Neural cell (in vitro differentiated cells): ENCODE measurements around the gene HNRNPH2. TPM values are rescaled to one million over a fixed set of nuclear protein-coding genes. Genes with fewer than 3 reads are reported as not detected.

Experiments used
- H2AFZ ChIP-seq: fragments of 200-600, 300-800 bp; sonication (generic), shearing (Covaris generic); 2 replicates; pipeline ENCODE4 v1.6.0; 2014; ENCODE audit warnings: low read depth, mild to moderate bottlenecking, antibody characterized with exemption, low read length, moderate library complexity
- H3F3A ChIP-seq: fragments of 200-600 bp; shearing (Covaris generic); 2 replicates; pipeline ENCODE4 v1.6.1; 2016; ENCODE audit warnings: mild to moderate bottlenecking, moderate library complexity, mixed read lengths, antibody characterized with exemption, low read length; ENCODE audit not compliant: insufficient read depth, poor library complexity, severe bottlenecking
- H3K27ac ChIP-seq: fragments of 200-600, 300-800 bp; sonication (generic), shearing (Covaris generic); 2 replicates; pipeline ENCODE4 v1.5.1; 2014; ENCODE audit warnings: mild to moderate bottlenecking, low read length, moderate library complexity
- H3K27me3 ChIP-seq: fragments of 300-800, 200-600 bp; sonication (generic), shearing (Covaris generic); 2 replicates; pipeline ENCODE4 v1.6.0; 2014; ENCODE audit warnings: mild to moderate bottlenecking, low read depth, low read length, moderate library complexity; ENCODE audit not compliant: insufficient read depth
- H3K36me3 ChIP-seq: fragments of 300-800, 200-600 bp; sonication (generic), shearing (Covaris generic); 2 replicates; pipeline ENCODE4 v1.5.1; 2014; ENCODE audit warnings: mild to moderate bottlenecking, antibody characterized with exemption, low read length, moderate library complexity; ENCODE audit not compliant: insufficient read depth
- H3K4me2 ChIP-seq: fragments of 300-800, 200-600 bp; sonication (generic), shearing (Covaris generic); 2 replicates; pipeline ENCODE4 v1.6.0; 2014; ENCODE audit warnings: mild to moderate bottlenecking, low read length
- H3K4me3 ChIP-seq: fragments of 300-800, 200-600 bp; sonication (generic), shearing (Covaris generic); 2 replicates; pipeline ENCODE4 v1.5.1; 2014; ENCODE audit warnings: mild to moderate bottlenecking, low read length, moderate library complexity
- H3K79me2 ChIP-seq: fragments of 200-600 bp; shearing (Covaris generic); replicated peaks from 2 replicates; pipeline ENCODE4 v1.6.0; 2014; ENCODE audit warnings: mild to moderate bottlenecking, low read length, moderate library complexity; ENCODE audit not compliant: insufficient read depth
- H3K9ac ChIP-seq: fragments of 300-800, 200-600 bp; sonication (generic), shearing (Covaris generic); 2 replicates; pipeline ENCODE4 v1.6.1; 2016; ENCODE audit warnings: mild to moderate bottlenecking, low read length, mixed read lengths
- H3K9me2 ChIP-seq: fragments of 200-600 bp; shearing (Covaris generic); 2 replicates; pipeline ENCODE4 v1.6.1; 2016; ENCODE audit warnings: mild to moderate bottlenecking, low read length, mixed read lengths; ENCODE audit not compliant: insufficient read depth
- H3K9me3 ChIP-seq: fragments of 200-600, 300-800 bp; sonication (generic), shearing (Covaris generic); 2 replicates; pipeline ENCODE4 v1.6.1; 2016; ENCODE audit warnings: mild to moderate bottlenecking, mixed run types, low read length, moderate library complexity, mixed read lengths
- H4K20me1 ChIP-seq: fragments of 200-600 bp; shearing (Covaris generic); 2 replicates; pipeline ENCODE4 v1.6.1; 2016; ENCODE audit warnings: mild to moderate bottlenecking, mixed run types; ENCODE audit not compliant: insufficient read depth
- EP300 ChIP-seq: fragments of 450-650 bp; conservative IDR thresholded peaks from 2 replicates; pipeline ENCODE4 v1.6.1; 2014; ENCODE audit warnings: antibody characterized with exemption, mild to moderate bottlenecking, moderate library complexity; ENCODE audit not compliant: poor library complexity, severe bottlenecking
- EZH2 ChIP-seq: fragments of 200-600, 300-800 bp; shearing (Covaris generic), sonication (generic); IDR thresholded peaks from 2 replicates; pipeline ENCODE4 v1.6.1; 2014; ENCODE audit warnings: antibody characterized with exemption, low read length, borderline replicate concordance, mild to moderate bottlenecking; ENCODE audit not compliant: insufficient read depth, poor library complexity, severe bottlenecking
- MXI1 ChIP-seq: fragments of 450-650 bp; conservative IDR thresholded peaks from 2 replicates; pipeline ENCODE4 v1.6.1; 2014; ENCODE audit warnings: antibody characterized with exemption, mild to moderate bottlenecking; ENCODE audit not compliant: poor library complexity, severe bottlenecking
- POLR2AphosphoS5 ChIP-seq: IDR thresholded peaks from 2 replicates; pipeline ENCODE4 v1.6.1; 2012
- RAD21 ChIP-seq: fragments of 450-650 bp; conservative IDR thresholded peaks from 2 replicates; pipeline ENCODE4 v1.6.1; 2014; ENCODE audit warnings: antibody characterized with exemption, mild to moderate bottlenecking, moderate library complexity
- SMC3 ChIP-seq: fragments of 450-650 bp; conservative IDR thresholded peaks from 2 replicates; pipeline ENCODE4 v1.6.1; 2014; ENCODE audit warnings: antibody characterized with exemption, mild to moderate bottlenecking, moderate library complexity; ENCODE audit not compliant: poor library complexity
- TAF1 ChIP-seq: IDR thresholded peaks from 2 replicates; pipeline ENCODE4 v1.6.1; 2012; ENCODE audit warnings: low read depth
- polyA plus RNA-seq: library from polyadenylated mRNA; depleted of rRNA; stranded (reverse); fragments of >200 nt; gene quantifications from 2 replicates; pipeline ENCODE4 v1.2.3, GENCODE V29; 2014
- TF ChIP-seq, protein P1 (sequence below): fragments of 450-650 bp; IDR thresholded peaks from 2 replicates; pipeline ENCODE4 v1.5.1; 2014; ENCODE audit warnings: antibody characterized with exemption, mild to moderate bottlenecking, moderate library complexity; ENCODE audit not compliant: poor library complexity, severe bottlenecking
- TF ChIP-seq, protein P2 (sequence below): IDR thresholded peaks from 2 replicates; pipeline ENCODE4 v1.6.1; 2012; ENCODE audit warnings: borderline replicate concordance

The HNRNPH2 gene
- polyA plus RNA-seq, 1 donor from 2014 or later: 167 TPM

DNA sequence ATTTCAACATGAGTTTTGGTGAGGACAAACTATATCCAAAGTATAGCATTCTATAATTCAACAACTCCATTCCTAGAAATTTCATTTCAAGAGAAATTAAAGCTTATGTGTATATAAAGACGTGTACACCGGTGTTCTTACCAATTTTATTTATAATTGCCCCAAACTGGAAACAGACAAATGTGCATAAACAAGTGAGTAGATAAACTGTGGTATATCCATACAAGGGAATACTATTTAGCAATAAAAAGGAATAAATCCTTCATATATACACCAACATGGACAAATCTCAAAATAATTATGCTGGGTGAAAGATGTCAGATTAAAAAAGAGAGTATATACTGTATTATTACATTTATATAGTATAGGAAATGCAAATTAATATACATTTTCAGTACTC lies 19.9 kb downstream of the HNRNPH2 start:
- no peak overlapping the region for H3K4me2 ChIP-seq
- no peaks in the 10 kb centered on the region for H3K27me3 ChIP-seq
- TF ChIP-seq, protein P1, sequence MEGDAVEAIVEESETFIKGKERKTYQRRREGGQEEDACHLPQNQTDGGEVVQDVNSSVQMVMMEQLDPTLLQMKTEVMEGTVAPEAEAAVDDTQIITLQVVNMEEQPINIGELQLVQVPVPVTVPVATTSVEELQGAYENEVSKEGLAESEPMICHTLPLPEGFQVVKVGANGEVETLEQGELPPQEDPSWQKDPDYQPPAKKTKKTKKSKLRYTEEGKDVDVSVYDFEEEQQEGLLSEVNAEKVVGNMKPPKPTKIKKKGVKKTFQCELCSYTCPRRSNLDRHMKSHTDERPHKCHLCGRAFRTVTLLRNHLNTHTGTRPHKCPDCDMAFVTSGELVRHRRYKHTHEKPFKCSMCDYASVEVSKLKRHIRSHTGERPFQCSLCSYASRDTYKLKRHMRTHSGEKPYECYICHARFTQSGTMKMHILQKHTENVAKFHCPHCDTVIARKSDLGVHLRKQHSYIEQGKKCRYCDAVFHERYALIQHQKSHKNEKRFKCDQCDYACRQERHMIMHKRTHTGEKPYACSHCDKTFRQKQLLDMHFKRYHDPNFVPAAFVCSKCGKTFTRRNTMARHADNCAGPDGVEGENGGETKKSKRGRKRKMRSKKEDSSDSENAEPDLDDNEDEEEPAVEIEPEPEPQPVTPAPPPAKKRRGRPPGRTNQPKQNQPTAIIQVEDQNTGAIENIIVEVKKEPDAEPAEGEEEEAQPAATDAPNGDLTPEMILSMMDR: no peak
- no peak for TF ChIP-seq MXI1
- TF ChIP-seq TAF1: no peak
- no peak for TF ChIP-seq SMC3
- TF ChIP-seq RAD21: no peak
- no peak for TF ChIP-seq EZH2
- TF ChIP-seq POLR2AphosphoS5: no peak
- TF ChIP-seq, protein P2, sequence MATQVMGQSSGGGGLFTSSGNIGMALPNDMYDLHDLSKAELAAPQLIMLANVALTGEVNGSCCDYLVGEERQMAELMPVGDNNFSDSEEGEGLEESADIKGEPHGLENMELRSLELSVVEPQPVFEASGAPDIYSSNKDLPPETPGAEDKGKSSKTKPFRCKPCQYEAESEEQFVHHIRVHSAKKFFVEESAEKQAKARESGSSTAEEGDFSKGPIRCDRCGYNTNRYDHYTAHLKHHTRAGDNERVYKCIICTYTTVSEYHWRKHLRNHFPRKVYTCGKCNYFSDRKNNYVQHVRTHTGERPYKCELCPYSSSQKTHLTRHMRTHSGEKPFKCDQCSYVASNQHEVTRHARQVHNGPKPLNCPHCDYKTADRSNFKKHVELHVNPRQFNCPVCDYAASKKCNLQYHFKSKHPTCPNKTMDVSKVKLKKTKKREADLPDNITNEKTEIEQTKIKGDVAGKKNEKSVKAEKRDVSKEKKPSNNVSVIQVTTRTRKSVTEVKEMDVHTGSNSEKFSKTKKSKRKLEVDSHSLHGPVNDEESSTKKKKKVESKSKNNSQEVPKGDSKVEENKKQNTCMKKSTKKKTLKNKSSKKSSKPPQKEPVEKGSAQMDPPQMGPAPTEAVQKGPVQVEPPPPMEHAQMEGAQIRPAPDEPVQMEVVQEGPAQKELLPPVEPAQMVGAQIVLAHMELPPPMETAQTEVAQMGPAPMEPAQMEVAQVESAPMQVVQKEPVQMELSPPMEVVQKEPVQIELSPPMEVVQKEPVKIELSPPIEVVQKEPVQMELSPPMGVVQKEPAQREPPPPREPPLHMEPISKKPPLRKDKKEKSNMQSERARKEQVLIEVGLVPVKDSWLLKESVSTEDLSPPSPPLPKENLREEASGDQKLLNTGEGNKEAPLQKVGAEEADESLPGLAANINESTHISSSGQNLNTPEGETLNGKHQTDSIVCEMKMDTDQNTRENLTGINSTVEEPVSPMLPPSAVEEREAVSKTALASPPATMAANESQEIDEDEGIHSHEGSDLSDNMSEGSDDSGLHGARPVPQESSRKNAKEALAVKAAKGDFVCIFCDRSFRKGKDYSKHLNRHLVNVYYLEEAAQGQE: no peak
- TF ChIP-seq EP300: no peak

DNA sequence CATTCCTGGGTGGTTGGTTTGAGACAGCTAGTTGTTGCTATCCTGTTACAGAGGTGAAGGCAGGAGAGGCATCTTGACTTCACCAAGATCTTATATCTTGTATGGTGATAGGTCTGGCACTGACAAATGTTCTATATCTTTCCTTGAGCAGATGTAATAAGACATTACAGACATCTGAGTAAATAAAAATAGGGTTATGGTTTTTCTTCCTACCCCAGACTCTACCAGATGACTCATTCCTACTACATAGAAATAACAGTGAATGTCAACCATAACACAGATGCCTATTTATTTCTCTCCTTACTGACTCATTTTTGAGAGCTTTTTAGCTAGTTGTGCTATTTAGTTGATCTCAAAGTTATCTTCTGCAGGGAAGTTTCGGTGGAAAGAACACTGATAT lies 21.9 kb downstream of the HNRNPH2 start:
- no peak overlapping the region for H3K27ac ChIP-seq
- H3K9me3 ChIP-seq: no peaks in the 10 kb centered on the region
- H3K4me3 ChIP-seq: no peak overlapping the region
- no peak overlapping the region for H3K9ac ChIP-seq
- H2AFZ ChIP-seq: no peak overlapping the region
- no peaks in the 10 kb centered on the region for H4K20me1 ChIP-seq
- no peak for TF ChIP-seq SMC3
- TF ChIP-seq MXI1: no peak
- TF ChIP-seq EP300: no peak
- TF ChIP-seq, protein P1: no peak
- TF ChIP-seq TAF1: no peak
- H3K4me2 ChIP-seq: no peak overlapping the region
- H3F3A ChIP-seq: no peaks in the 10 kb centered on the region
- no peaks in the 10 kb centered on the region for H3K79me2 ChIP-seq
- no peaks in the 10 kb centered on the region for H3K27me3 ChIP-seq
- no peaks in the 10 kb centered on the region for H3K36me3 ChIP-seq
- H3K9me2 ChIP-seq: no peaks in the 10 kb centered on the region

More for the DNA sequence above, 19.9 kb downstream of the HNRNPH2 start:
- Histone ChIP-seq H3K9me2 (no peaks in the 10 kb centered on the region), H3K27ac (no peak overlapping the region), H3K36me3 (no peaks in the 10 kb centered on the region), H3K9me3 (no peaks in the 10 kb centered on the region), H2AFZ (no peak overlapping the region), H3F3A (no peaks in the 10 kb centered on the region), H3K79me2 (no peaks in the 10 kb centered on the region), H4K20me1 (no peaks in the 10 kb centered on the region), H3K9ac (no peak overlapping the region), H3K4me3 (no peak overlapping the region)
